ENCODE results near the gene ITPR2. TPM values are rescaled to one million over a fixed set of nuclear protein-coding genes. Genes with fewer than 3 reads are reported as not detected.
A peak's percentile ranks its signal among the peaks of the same experiment; 100 is the strongest.
"Not testable (repeated sequence)": the region's sequence is repeated elsewhere in the genome, so short reads cannot be mapped to it uniquely, and the experiment has no call there.

Gene ITPR2
- total RNA-seq, 1 experiment from 2014 or later, result 19.2 TPM

DNA sequence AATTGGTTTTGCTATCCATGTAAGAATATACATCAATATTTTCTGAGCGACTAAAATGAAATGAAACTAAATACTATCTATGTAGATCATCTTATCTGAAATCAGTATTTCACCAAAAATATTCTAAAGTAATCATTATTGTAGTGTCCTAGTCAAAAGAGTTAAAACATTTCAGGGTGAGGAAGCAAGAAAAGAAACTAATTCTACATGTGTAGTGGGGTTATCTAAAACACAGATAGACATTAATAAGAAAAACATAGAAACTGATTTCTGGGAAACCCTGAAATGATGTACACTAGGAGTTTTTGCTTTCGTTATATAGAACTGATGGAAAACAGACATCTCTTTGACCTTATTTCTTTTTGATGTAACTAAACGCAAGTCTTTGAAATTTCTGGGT lies 379.7 kb downstream of the ITPR2 start:
- DNase-seq (ENCODE audit: low read depth), result no peak

DNA sequence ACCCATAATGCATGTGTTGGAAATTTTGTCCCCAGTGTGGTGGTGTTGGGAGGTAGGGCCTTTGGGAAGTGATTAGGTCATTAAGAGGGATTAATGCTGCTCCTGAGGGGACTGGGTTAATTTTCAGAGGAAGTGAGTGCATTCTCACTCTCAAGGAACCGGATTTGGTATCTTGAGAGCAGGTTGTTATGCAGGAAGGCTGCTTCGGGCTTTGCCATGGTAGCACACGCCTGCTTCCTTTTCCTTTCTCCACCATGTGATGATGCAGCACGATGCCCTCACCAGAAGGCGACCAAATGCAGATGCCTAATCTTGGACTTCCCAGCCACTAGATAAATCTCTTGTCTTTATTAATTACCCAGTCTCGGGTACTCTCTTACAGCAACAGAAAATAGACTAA lies 380.5 kb downstream of the ITPR2 start:
- DNase-seq (ENCODE audit: low read depth), result no peak

DNA sequence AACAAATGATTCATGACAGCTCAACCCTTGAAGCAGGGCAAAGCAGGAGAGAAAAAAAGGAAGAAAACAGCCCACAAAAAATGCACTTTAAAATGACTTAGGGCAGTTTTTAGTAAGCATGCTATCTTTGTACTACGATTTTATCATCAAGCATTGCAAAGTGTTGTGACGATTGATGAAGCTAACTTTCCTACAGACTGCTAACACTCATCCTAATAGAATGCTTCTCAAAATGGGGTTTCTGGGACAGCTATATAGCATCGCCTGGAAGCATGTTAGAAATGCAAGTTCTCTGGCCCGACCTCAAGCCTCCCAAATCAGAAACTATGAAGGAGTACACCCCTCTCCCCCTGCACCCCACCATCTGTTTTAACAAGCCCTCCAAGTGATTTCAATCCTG lies 381.2 kb downstream of the ITPR2 start:
- no peak for DNase-seq (ENCODE audit: low read depth)

DNA sequence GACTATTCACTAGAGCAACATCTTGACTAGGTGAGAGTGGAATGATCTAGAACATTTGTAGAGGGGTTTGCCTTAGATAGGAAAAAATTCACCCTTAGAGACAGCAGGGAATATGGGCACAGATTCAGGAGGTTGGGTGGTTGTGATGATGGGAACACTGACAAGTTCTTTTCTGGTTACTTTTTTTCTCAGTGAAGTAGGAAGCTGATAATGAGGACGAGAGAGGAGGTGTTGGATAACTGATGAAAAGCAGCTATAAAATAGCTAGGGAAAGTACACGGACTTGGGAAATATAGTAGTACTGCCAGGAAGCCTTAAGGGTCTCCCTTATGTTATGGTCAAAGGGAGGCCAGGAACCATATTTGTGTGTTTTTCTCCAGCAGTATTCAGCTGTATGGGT lies 387.1 kb downstream of the ITPR2 start:
- DNase-seq (ENCODE audit: low read depth), result no peak

DNA sequence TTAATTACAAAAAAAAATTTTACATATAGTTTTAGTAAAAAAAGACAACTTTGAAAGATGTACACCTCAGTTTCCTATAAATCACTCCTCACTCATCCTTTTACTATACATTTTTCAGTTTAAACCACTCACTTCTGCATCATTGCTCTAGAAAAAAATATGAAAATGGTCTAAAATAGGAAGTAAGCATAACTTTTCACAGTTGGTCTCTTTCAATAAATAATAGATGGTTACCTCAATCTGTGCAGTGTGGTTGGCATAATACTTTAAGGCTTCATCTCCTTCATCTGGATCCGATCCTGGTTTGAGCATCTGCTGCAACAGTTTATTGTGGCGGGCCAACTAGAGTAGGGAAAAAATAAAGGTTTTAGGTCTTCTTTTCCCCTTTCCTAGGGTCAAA lies 389.7 kb downstream of the ITPR2 start:
- DNase-seq (ENCODE audit: low read depth), result no peak

DNA sequence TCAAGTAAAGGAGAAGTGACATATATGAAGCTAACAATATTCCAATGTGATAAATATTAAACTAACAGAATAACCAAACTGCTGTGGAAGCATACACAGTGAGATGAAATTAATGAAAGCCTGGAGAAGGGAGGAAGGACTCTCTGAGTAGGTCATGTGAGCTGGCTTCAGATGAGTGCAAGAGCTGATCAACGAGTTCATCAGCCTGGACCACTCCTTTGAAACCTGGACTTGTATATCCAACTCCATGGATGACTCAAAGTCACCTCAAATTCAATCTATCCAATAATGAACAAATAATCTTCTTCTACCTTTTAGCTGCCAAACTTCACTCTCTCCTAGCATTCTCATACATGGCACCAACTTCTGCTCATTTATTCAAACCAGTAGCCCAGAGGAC lies 391.6 kb downstream of the ITPR2 start:
- DNase-seq (ENCODE audit: low read depth), result no peak

DNA sequence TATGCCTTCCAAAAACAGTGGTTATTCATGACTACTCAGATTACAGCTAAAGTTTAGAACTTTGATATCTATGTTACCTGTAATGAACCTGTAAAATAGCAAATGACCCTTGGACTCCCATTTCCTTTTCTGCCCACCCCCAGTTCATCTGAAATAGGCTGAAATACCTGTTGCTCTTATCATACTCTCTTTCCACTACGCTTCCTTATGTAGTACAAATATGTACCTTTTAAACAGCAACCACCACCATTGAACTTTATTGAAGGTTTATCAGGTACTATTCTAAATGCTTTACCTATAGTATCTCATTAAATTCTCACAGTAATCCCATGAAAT lies 398.0 kb downstream of the ITPR2 start:
- no peak for DNase-seq (ENCODE audit: low read depth)

DNA sequence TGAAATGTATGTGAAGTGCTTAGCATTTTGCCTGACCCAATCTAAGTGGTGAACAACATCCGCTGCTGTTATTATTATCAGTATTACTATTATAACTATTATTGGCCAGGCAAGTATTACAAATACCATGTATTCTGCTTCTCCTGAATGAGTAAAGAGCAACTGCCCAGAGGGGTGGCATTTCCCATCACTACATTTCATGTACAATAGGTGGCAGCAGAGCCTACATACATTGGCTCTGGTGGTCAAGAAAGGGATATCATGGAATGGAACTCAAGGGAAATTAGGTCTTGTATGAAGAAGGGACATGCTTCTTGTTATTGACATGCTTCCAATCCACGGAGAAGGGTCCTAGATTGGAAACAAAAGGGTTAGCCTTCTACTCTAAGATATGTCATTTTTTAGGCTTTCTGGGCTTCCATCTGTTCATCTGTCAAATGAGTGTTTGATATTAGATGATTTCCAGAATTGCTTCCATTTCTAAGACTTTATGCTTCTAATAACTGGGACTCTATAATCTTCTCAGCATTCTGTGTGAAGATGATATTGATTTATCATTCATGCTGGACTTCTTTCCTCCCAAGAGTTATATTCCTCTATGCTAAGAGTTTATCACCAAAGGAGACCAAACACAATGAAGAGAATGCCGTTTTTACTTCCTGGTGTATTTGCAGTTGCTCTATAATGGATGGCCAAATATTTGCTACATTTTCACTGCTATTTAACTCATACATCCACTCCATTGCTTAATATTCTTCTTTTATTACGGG lies 398.5 kb downstream of the ITPR2 start:
- DNase-seq (ENCODE audit: low read depth), result peak; percentile 61

DNA sequence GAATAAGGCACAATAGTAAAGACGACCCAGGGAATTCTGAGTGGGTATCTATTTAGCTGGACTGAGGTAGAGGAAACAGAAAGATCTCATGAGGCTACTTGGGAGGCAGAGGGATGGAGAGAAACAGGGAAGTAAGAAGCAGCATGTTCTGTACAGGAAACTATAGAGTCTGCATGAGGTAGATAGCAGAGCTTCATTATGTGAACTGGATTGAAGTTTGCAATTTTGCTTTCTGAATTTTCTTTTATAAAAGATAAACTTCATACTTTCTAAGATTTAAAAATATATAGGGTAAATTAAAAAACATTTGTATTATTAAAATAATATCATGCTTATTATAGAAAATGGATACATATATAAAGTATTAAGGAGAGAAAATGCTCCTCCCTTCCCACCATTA lies 399.3 kb downstream of the ITPR2 start:
- not testable (repeated sequence) for DNase-seq (ENCODE audit: low read depth)

DNA sequence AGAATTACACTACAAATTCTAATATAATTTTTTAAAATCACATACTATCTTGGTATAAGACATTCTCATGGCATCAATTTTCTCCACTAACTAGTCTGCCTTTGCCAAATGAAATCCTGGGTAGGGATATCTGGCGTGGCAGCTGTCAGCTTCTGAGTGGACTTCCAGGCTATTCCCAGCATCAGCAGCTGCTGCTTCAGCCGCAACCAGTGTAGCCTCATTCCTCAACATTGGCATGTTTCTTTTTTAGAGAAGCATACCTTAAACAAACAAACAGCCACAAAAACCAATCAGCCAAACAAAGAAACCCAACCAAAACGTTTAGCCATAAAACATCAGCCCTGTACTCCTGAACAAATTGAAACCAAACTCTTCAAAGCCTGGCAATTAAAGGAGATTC lies 401.8 kb downstream of the ITPR2 start:
- DNase-seq (ENCODE audit: low read depth), result no peak

DNA sequence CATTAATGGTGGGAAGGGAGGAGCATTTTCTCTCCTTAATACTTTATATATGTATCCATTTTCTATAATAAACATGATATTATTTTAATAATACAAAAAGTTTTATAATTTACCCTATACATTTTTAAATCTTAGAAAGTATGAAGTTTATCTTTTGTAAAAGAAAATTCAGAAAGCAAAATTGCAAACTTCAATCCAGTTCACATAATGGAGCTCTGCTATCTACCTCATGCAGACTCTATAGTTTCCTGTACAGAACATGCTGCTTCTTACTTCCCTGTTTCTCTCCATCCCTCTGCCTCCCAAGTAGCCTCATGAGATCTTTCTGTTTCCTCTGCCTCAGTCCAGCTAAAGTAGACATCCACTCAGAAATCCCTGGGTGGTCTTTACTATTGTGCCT lies 402.4 kb downstream of the ITPR2 start:
- not testable (repeated sequence) for DNase-seq (ENCODE audit: low read depth)

DNA sequence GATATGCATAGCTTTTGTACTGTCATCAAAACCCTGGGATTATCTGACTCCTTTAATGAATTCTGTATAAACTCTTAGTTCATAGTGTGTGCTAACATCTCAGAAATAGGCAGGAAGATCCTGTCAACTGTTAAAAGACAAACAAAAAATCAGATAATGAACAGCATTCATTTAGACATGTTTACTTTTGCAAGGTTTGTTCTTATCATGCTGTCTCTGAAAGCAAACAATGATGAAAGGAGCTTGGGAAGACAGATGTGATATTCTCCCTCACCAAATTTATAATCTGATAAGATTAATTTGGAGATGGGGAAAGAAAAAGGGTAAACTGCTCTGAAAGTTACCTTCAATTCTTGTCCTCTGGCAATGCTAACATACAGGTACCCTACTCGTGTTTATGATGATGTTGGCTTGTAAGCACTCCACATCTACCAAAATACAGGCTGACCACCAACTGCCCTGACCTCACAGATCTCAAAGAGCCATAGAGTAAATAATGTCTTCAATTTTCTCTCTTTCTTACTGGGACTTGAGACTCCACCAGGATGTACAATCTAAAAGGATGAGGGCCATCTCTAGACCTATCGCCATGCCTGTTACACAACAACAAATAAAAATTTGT lies 403.8 kb downstream of the ITPR2 start:
- no peak for DNase-seq (ENCODE audit: low read depth)

DNA sequence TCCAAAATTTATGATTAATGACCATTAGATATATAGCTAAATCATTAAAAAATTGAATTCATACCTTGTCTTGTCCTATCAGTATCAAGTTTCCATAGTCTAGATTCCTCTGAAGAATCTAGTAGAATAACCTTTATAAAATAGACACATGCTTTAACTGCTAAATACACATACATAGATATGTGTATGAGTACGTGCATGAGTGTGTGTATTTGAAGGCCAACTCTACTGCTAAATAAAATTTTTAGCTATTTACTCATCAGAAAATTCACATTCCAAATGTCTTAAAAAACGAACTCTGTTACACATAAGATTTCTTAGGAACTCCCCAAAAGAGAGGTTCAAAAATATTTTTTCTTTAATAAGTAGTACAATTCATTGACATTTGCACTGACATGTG lies 404.6 kb downstream of the ITPR2 start:
- no peak for DNase-seq (ENCODE audit: low read depth)

DNA sequence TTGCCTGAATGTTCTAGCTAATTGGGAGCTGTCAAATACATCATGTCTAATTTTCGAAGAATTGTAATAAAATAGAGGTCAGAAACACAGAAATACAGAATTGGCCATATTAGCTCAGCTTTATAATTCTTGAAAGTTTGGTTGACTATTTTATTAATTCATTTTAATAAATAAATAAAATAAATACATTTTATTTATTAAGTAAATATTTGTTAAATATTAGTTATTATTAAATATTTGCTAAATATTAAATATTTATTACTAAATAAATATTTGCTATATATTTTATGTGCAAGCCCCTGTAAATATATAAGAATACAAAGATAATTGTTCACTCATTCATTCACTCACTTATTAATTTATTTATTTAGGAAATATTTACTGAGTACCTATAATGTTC lies 406.3 kb downstream of the ITPR2 start:
- no peak for DNase-seq (ENCODE audit: low read depth)

DNA sequence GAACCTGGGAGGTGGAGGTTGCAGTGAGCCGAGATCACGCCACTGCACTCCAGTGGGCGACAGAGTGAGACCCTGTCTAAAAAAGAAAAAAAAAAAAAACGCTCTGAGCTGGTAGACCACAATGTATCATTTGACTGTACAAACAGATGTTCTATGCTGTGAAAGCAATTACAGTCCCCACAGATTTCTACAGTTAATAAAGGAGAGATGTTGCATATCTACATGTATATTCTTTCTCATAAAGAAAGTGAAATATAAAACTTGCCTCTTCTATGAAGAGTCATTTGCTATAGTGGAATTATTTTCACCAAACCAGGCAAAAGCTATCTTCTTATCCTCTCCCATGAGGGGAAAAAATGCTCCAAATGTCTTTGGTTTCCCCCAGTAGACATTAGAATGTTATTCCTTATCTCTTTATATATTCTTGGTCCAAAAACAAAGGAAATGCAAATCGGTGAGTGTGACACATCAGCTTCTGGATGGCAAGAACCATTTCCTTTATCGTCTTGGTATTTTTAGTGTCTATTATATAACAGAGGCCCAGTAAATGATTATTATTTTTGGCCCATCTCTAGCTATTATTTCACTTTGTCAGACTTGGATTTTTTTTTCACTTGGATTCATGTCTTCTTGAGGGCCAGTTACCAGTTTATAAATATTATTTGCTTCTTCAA lies 407.3 kb downstream of the ITPR2 start:
- peak; percentile 9 for DNase-seq (ENCODE audit: low read depth)

DNA sequence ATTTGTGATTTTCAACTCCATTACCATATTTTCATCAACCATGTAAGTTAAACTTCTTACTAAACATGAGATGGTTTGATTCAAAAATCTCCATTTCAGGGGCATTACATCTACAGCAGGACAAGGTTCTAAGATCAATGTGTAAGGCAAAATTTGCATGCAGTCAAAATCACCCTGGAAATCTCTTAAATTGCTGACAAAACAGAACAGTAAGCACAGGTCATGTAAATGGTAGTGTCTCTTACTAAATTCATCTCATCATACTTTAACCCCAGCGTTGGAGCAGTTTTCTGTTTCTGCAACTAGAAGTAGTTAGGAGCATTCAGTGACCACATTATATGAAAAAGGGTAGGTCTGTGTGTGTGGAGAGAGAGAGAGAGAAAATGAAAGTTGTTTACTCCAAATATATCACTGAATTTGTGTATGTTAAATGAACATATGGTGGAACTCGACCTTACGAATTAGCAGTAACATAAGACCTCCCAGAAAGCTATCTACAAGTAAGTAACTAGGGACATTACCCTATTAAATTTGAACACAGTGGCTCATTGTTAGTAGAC lies 410.1 kb downstream of the ITPR2 start:
- DNase-seq (ENCODE audit: low read depth), result no peak

DNA sequence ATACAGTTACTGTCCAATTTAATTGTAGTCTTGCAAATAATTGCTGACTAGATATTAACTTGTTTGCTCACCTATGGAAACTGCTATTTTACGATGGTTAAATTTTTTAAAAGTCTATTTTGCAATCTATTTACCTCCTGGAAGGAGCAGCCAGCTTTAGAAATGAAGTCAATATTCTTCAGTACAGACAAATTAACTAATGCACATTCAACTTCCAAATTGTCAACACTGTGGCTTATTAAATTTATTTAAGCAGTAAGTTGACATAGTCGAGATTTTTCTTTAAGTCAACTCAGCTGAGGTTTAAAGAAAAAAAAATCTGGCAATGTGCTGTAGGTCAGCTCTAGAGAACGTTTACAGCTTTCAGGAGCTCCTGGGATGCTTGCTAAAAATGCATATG lies 416.4 kb downstream of the ITPR2 start:
- DNase-seq (ENCODE audit: low read depth), result no peak

DNA sequence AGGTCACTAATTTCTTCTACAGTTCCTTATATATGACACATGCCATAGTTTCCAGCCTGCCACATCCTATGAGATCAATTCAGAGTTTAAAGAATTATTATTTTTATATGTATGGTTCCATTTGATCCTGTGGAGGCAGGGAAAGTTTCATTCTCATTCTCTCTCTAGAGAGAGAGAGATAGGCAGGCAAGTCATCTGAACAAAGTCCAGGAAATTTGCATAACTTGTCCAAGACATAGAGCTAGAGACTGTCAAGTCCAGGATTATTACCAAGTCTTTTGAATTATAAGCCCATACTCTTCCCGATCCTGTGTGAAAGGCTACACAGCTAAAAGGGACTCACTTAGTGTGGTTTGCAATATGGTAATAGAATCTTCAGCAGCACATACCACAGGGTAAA lies 422.3 kb downstream of the ITPR2 start:
- no peak for DNase-seq (ENCODE audit: low read depth)

DNA sequence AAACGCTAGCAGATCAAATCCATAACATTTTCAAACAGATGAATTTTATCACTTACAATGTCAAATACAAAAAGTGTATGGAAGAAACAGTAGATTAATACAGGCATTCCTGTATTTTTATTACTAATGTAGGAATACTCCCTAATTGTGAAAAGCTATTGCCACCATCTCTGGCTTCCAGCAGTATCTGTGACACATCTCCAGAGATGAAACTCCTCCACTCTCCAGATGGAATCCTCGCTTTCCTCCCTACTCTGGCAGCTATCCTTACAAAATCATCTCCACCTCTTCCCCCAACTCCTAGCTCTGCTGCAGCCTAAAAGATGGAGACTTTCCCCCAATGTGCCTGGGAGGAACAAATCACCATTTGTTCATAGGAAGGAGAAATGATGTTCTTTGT lies 426.2 kb downstream of the ITPR2 start:
- DNase-seq (ENCODE audit: low read depth), result no peak

DNA sequence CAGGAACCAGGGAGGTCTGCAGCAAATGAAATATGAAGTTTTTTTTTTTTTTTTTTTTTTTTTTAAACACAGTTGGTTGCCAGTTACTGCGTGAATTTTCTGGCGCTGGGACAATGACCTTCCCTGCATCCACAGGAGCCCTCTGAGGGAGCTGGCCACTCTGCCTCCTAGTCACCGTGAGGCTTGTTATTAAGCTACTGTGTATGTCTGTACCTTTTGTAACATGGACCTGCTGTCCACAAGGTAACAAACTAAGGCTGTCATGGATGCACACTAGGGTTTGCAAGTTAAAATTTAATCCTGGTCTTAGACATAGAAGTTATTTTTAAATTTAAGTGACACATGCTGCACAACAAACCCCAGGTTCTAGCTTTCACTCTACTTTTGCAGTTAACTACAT lies 426.6 kb downstream of the ITPR2 start:
- no peak for DNase-seq (ENCODE audit: low read depth)

DNA sequence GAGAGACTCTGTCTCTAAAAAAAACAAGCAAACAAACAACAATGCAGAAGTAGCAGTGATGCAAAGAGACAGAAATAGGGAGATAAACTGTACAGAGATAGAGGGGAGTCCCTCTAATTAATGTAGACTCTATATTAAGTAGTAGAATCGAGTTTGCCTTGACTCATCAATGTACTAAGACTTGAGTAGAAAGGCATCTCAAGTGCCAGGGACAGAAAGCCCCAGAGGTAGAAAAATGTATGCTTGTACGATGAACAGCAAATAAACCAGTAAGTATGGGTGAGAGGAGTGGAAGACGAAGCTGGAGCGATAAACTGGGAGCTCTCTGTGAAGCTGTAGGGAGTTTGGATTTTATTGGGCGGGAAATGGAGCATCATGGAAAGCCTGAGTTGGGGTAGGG lies 429.4 kb downstream of the ITPR2 start:
- no peak for DNase-seq (ENCODE audit: low read depth)

DNA sequence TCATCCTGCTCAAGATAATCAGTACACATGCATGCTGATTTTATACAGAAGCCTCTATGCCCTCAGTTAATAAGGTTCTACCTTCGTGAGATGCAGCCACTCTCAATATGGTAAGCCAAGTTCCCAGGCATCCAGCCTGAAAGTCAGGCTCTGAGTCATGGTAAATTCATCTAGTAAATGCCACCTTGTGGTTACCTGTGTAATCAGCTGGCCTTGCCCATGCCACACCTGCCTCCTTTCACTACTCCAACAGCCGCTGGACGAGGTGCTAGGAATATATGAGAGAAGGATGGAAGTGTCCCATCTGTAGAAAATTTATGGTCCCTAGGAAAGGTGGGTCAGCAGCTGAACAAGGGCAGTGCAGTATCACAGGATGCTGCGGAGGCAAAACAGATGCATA lies 430.3 kb downstream of the ITPR2 start:
- peak; percentile 54 for DNase-seq (ENCODE audit: low read depth)

DNA sequence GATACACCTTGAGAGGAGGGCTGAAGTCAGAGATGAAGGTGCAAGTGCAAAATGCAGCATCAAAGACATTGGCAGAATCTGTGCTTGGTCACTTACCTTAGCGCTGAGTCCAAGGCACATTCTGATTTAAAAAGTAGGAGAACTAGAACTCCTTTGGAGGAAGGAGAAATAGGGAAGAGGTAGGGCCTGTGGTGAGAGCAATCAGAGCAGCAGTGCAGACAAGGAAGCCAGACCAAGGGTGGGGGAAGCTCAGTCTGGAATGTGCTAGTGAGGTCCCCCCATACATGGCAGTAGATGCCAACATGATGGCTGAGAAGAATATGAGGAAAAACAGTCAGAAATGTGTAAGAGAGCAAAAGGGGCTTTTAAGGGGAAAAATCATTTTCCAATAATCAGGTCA lies 431.1 kb downstream of the ITPR2 start:
- no peak for DNase-seq (ENCODE audit: low read depth)

All from Daoy (cell line).